Keratinocyte (primary cell): Measurements from ENCODE around the gene GMIP.

Experiments
- CTCF ChIP-seq, 3 experiments: IDR thresholded peaks in 1 of 3; conservative IDR thresholded peaks in 1 of 3; optimal IDR thresholded peaks in 1 of 3; 2 replicates in 2 of 3; 3 replicates in 1 of 3; pipeline versions ENCODE3 to v1.5.1; 2011; ENCODE audit warnings: low read length in 3 of 3, mild to moderate bottlenecking in 3 of 3, moderate library complexity in 2 of 3, control low read depth in 1 of 3, inconsistent platforms in 1 of 3; ENCODE audit not compliant: insufficient read depth in 2 of 3; ENCODE audit errors: extremely low read depth in 1 of 3
- EZH2 ChIP-seq: IDR thresholded peaks from one replicate; pipeline ENCODE4 v1.6.1; 2012; ENCODE audit warnings: inconsistent platforms, mild to moderate bottlenecking, low read length, moderate library complexity

GRCh38 chr19:19627621-19628500, 15.6 kb downstream of the GMIP start, which contains the start of gene LPAR2:
- TF ChIP-seq CTCF (optimal IDR thresholded peaks at IDR 0.05 in 1 of 3, IDR thresholded peaks at IDR 0.05 in 1 of 3, conservative IDR thresholded peaks at IDR 0.05 in 1 of 3; ENCODE audit: extremely low read depth in 1 of 3, insufficient read depth in 2 of 3, low read length in 3 of 3) = no peak
- no peak for TF ChIP-seq EZH2
